ENCODE results near the gene TRERF1.

TRERF1 gene

GRCh38 chr6:42301986-42302385 is 149.7 kb downstream of the TRERF1 start:
- DNase-seq: no peak

GRCh38 chr6:42300701-42301100 is 151.0 kb downstream of the TRERF1 start:
- no peak for DNase-seq

GRCh38 chr6:42300185-42300584 is 151.5 kb downstream of the TRERF1 start:
- no peak for DNase-seq

- no peak for DNase-seq
Measured at GRCh38 chr6:42297661-42298060, 154.1 kb downstream of the TRERF1 start.

- no peak for DNase-seq
Measured at GRCh38 chr6:42296614-42297013, 155.1 kb downstream of the TRERF1 start.

GRCh38 chr6:42295677-42296076 is 156.0 kb downstream of the TRERF1 start:
- DNase-seq: no peak

- DNase-seq: no peak
Measured at GRCh38 chr6:42295181-42295580, 156.5 kb downstream of the TRERF1 start.

- DNase-seq: no peak
Measured at GRCh38 chr6:42294759-42295158, 157.0 kb downstream of the TRERF1 start.

- no peak for DNase-seq
Measured at GRCh38 chr6:42293386-42293977, 158.2 kb downstream of the TRERF1 start.

GRCh38 chr6:42292004-42292740 is 159.6 kb downstream of the TRERF1 start:
- DNase-seq: no peak

GRCh38 chr6:42287756-42288155 is 164.0 kb downstream of the TRERF1 start:
- DNase-seq: no peak

GRCh38 chr6:42281570-42281969 is 170.2 kb downstream of the TRERF1 start:
- DNase-seq: no peak

GRCh38 chr6:42280966-42281533 is 170.7 kb downstream of the TRERF1 start:
- DNase-seq: no peak

- no peak for DNase-seq
Measured at GRCh38 chr6:42279966-42280629, 171.6 kb downstream of the TRERF1 start.

GRCh38 chr6:42279144-42279781 is 172.5 kb downstream of the TRERF1 start:
- no peak for DNase-seq

- no peak for DNase-seq
Measured at GRCh38 chr6:42278131-42278853, 173.4 kb downstream of the TRERF1 start.

- no peak for DNase-seq
Measured at GRCh38 chr6:42276034-42276890, 175.5 kb downstream of the TRERF1 start.

GRCh38 chr6:42275376-42276033 is 176.2 kb downstream of the TRERF1 start:
- DNase-seq: no peak

- DNase-seq: no peak
Measured at GRCh38 chr6:42274898-42275297, 176.8 kb downstream of the TRERF1 start.

GRCh38 chr6:42271834-42272805 is 179.6 kb downstream of the TRERF1 start:
- no peak for DNase-seq
